K562 (cell line): ENCODE measurements around the gene CLDND2. TPM values are rescaled to one million over a fixed set of nuclear protein-coding genes. Genes with fewer than 3 reads are reported as not detected.

Source experiments
- CBX8 ChIP-seq: fragments of 200-600 bp; sonication (generic); IDR thresholded peaks from 2 replicates; pipeline ENCODE4 v1.6.1; 2012; ENCODE audit warnings: borderline replicate concordance, mixed run types, low read depth, mild to moderate bottlenecking, moderate library complexity, mixed read lengths, low read length, control low read depth, inconsistent platforms; ENCODE audit not compliant: poor library complexity, severe bottlenecking; ENCODE audit errors: extremely low read depth
- GTF2F1 ChIP-seq: IDR thresholded peaks from 2 replicates; pipeline ENCODE4 v1.6.1; 2011; ENCODE audit warnings: low read depth, low read length, improper control_type of control experiment
- HMGN3 ChIP-seq: IDR thresholded peaks from 2 replicates; pipeline ENCODE4 v1.6.1; 2011; ENCODE audit warnings: borderline replicate concordance, low read depth, mild to moderate bottlenecking, mixed read lengths, low read length; ENCODE audit not compliant: insufficient read length; ENCODE audit errors: extremely low read depth
- HNRNPL ChIP-seq: fragments of 200-400 bp; formaldehyde crosslinking; IDR thresholded peaks from 2 replicates; pipeline ENCODE4 v1.6.1; 2017; ENCODE audit warnings: low read depth, mild to moderate bottlenecking, low read length
- JUND ChIP-seq, 2 experiments: IDR thresholded peaks; 2 replicates in 1 of 2; 3 replicates in 1 of 2; pipeline ENCODE4 v1.6.1; 2011; ENCODE audit warnings: borderline replicate concordance in 2 of 2, low read depth in 2 of 2, low read length in 2 of 2, improper control_type of control experiment in 1 of 2, missing biosample characterization in 1 of 2, missing genetic modification characterization in 1 of 2, missing genetic modification reagents in 1 of 2
- KLF10 ChIP-seq: fragments of 250-450 bp; sonication (Bioruptor Pico); IDR thresholded peaks from 2 replicates; pipeline ENCODE4 v1.6.1; 2021; ENCODE audit warnings: matching md5 sums
- MAZ ChIP-seq, 2 experiments: fragments of 450-650 bp in 1 of 2; sonication (generic) in 1 of 2; formaldehyde crosslinking; IDR thresholded peaks in 1 of 2; conservative IDR thresholded peaks in 1 of 2; 2 replicates each; pipeline versions ENCODE4 v1.4.0 to v1.5.0; 2020; ENCODE audit warnings: mild to moderate bottlenecking in 1 of 2, missing genetic modification reagents in 1 of 2
- MCM5 ChIP-seq: fragments of 450-650 bp; IDR thresholded peaks from 2 replicates; pipeline ENCODE4 v1.6.1; 2016; ENCODE audit warnings: low read depth
- MTA3 ChIP-seq: fragments of 450-650 bp; formaldehyde crosslinking; IDR thresholded peaks from 2 replicates; pipeline ENCODE4 v1.6.1; 2017; ENCODE audit warnings: mild to moderate bottlenecking, borderline replicate concordance
- NR2F6 ChIP-seq: fragments of 450-650 bp; formaldehyde crosslinking; IDR thresholded peaks from 2 replicates; pipeline ENCODE4 v1.4.0; 2020; ENCODE audit warnings: mild to moderate bottlenecking
- PCBP2 ChIP-seq: fragments of 200-400 bp; formaldehyde crosslinking; IDR thresholded peaks from 2 replicates; pipeline ENCODE4 v1.6.1; 2018; ENCODE audit warnings: low read length, low read depth, mild to moderate bottlenecking, moderate library complexity; ENCODE audit not compliant: poor library complexity, severe bottlenecking
- PHB2 ChIP-seq: fragments of 450-650 bp; IDR thresholded peaks from 2 replicates; pipeline ENCODE4 v1.6.1; 2017; ENCODE audit warnings: low read depth
- PHF8 ChIP-seq: fragments of 200-600 bp; sonication (generic); IDR thresholded peaks from 2 replicates; pipeline ENCODE4 v1.6.1; 2012; ENCODE audit warnings: mixed run types, mild to moderate bottlenecking, inconsistent platforms, low read length, moderate library complexity, borderline replicate concordance
- POU5F1 ChIP-seq: fragments of 150-350 bp; IDR thresholded peaks from 2 replicates; pipeline ENCODE4 v1.6.1; 2014; ENCODE audit warnings: borderline replicate concordance, low read length, low read depth, mild to moderate bottlenecking; ENCODE audit not compliant: partially characterized antibody
- SOX6 ChIP-seq: fragments of 450-650 bp; IDR thresholded peaks from 2 replicates; pipeline ENCODE4 v1.6.1; 2014; ENCODE audit warnings: mild to moderate bottlenecking
- TCF7L2 ChIP-seq: fragments of 150-350 bp; IDR thresholded peaks from 2 replicates; pipeline ENCODE4 v1.6.1; 2016; ENCODE audit warnings: low read depth, mild to moderate bottlenecking, low read length, moderate library complexity
- U2AF2 ChIP-seq: fragments of 200-400 bp; formaldehyde crosslinking; optimal IDR thresholded peaks from 2 replicates; pipeline ENCODE3; 2017; ENCODE audit warnings: low read depth, mild to moderate bottlenecking, low read length
- ZFP36 ChIP-seq: fragments of 150-350 bp; IDR thresholded peaks from 2 replicates; pipeline ENCODE4 v1.6.1; 2018; ENCODE audit warnings: low read length, low read depth; ENCODE audit not compliant: partially characterized antibody
- ZNF12 ChIP-seq: sonication (generic); formaldehyde crosslinking; IDR thresholded peaks from 2 replicates; pipeline ENCODE4 v1.4.0; 2020; ENCODE audit warnings: mild to moderate bottlenecking, missing genetic modification reagents
- ZNF253 ChIP-seq: fragments of 250-450 bp; sonication (Bioruptor Pico); conservative IDR thresholded peaks from 2 replicates; pipeline ENCODE4 v1.6.1; 2021; ENCODE audit warnings: mild to moderate bottlenecking
- ZNF324 ChIP-seq: fragments of 250-450 bp; sonication (Bioruptor Pico); IDR thresholded peaks from 2 replicates; pipeline ENCODE4 v1.4.0; 2020; ENCODE audit warnings: mild to moderate bottlenecking
- ZNF696 ChIP-seq: fragments of 250-450 bp; sonication (Bioruptor Pico); conservative IDR thresholded peaks from 2 replicates; pipeline ENCODE4 v1.4.0; 2020; ENCODE audit warnings: mild to moderate bottlenecking, moderate library complexity
- ZNF717 ChIP-seq: fragments of 250-450 bp; sonication (Bioruptor Pico); IDR thresholded peaks from 2 replicates; pipeline ENCODE4 v1.5.0; 2021
- polyA plus RNA-seq, 8 experiments: library from polyadenylated mRNA; depleted of rRNA in 4 of 8; stranded (reverse) in 5 of 8; unstranded in 3 of 8; fragments of >200 nt; fragmentation: Nextera tagmentation in 2 of 8; fragmentation: Illumina TruSeq in 1 of 8; extraction: Ambion mirVana in 2 of 8; extraction: Trizol in 1 of 8; gene quantifications; 2 replicates each; pipeline versions ENCODE4 v1.2.1 to v1.2.3, GENCODE V29; 2011 to 2014; ENCODE audit warnings: inconsistent platforms in 1 of 8, missing spikeins in 1 of 8
- total RNA-seq, 7 experiments: library from RNA; depleted of rRNA in 6 of 7; stranded (reverse); fragments of >200 nt in 6 of 7; fragmentation: Illumina TruSeq in 2 of 7; extraction: Trizol in 2 of 7; gene quantifications; 2 replicates each; pipeline versions ENCODE4 v1.2.1 to v1.2.3, GENCODE V29; 2011 to 2021; ENCODE audit warnings: low replicate concordance in 1 of 7
- TF ChIP-seq, protein P1 (sequence below): fragments of 450-650 bp; IDR thresholded peaks from 2 replicates; pipeline ENCODE4 v1.6.1; 2014; ENCODE audit warnings: low read depth, mild to moderate bottlenecking, moderate library complexity, borderline replicate concordance
- TF ChIP-seq, protein P2 (sequence below): fragments of 450-650 bp; IDR thresholded peaks from 2 replicates; pipeline ENCODE4 v1.6.1; 2016; ENCODE audit warnings: antibody characterized with exemption
- TF ChIP-seq, protein P3 (sequence below): fragments of 250-450 bp; sonication (Bioruptor Pico); IDR thresholded peaks from 2 replicates; pipeline ENCODE4 v1.9.0; 2021; ENCODE audit warnings: mild to moderate bottlenecking
- TF ChIP-seq, protein P4 (sequence below): sonication (generic); formaldehyde crosslinking; IDR thresholded peaks from 2 replicates; pipeline ENCODE4 v1.9.0; 2022; ENCODE audit warnings: mild to moderate bottlenecking, missing genetic modification reagents

Gene CLDND2
- total and polyA plus RNA-seq, 9 of the 15 experiments (the other 6 are each of a cell fraction or from before 2014, with no cell fraction given) = 0.45 to 4.0 (median 1.2) TPM; not detected in 3

DNA sequence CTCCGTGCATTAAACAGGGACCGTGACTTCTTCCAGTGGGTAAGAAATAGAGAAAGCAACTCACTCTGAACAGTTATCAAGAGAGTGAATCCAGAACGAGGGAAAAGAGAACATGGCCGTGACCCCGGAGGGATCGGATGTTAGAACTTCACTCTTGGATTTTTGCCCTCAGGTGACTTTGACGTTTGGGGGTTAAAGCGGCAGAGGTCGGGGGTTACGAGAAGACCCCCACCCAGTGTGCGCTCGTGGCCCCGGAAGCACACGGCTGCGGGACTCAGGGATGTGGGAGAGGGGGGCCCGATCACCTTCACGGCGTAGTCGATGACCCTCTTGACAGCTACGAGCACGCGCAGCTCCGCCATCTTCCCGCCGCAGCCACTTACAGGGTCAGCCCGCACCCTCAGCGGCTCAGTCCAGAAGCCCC, 2.8 kb downstream of the CLDND2 start, which contains the start of gene ETFB (continued):
- TF ChIP-seq, protein P1, sequence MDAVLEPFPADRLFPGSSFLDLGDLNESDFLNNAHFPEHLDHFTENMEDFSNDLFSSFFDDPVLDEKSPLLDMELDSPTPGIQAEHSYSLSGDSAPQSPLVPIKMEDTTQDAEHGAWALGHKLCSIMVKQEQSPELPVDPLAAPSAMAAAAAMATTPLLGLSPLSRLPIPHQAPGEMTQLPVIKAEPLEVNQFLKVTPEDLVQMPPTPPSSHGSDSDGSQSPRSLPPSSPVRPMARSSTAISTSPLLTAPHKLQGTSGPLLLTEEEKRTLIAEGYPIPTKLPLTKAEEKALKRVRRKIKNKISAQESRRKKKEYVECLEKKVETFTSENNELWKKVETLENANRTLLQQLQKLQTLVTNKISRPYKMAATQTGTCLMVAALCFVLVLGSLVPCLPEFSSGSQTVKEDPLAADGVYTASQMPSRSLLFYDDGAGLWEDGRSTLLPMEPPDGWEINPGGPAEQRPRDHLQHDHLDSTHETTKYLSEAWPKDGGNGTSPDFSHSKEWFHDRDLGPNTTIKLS = no peak
- TF ChIP-seq MCM5 (no peak), PHB2 (no peak), POU5F1 (no peak), NR2F6 (CRISPR knock-in tag) (no peak), HMGN3 (peak; percentile 33), JUND (IDR thresholded peaks at IDR 0.05; ENCODE audit: borderline replicate concordance, low read depth, low read length) (no peak), JUND (tag; IDR thresholded peaks at IDR 0.05; ENCODE audit: borderline replicate concordance, low read depth, low read length) (no peak), KLF10 (CRISPR knock-in tag) (no peak), ZNF253 (CRISPR knock-in tag) (no peak), HNRNPL (no peak), ZNF696 (no peak), PHF8 (peak; percentile 75; the same call in 1 of the 2 replicates), GTF2F1 (no peak), U2AF2 (no peak), MAZ (CRISPR knock-in tag; conservative IDR thresholded peaks at IDR 0.05 in 1 of 2, IDR thresholded peaks at IDR 0.05 in 1 of 2) (peak in 1 of 2 experiments; percentile 15; a peak in 1 of 4 replicates), ZNF12 (no peak), PCBP2 (no peak), SOX6 (no peak), ZNF324 (CRISPR knock-in tag) (no peak), ZNF717 (CRISPR knock-in tag) (no peak), CBX8 (no peak), ZFP36 (no peak), TCF7L2 (no peak), MTA3 (no peak)
- TF ChIP-seq, protein P2, sequence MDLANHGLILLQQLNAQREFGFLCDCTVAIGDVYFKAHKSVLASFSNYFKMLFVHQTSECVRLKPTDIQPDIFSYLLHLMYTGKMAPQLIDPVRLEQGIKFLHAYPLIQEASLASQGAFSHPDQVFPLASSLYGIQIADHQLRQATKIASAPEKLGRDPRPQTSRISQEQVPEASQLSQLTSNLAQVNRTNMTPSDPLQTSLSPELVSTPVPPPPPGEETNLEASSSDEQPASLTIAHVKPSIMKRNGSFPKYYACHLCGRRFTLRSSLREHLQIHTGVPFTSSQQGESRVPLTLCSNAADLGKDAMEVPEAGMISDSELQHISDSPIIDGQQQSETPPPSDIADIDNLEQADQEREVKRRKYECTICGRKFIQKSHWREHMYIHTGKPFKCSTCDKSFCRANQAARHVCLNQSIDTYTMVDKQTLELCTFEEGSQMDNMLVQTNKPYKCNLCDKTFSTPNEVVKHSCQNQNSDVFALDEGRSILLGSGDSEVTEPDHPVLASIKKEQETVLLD = no peak
- TF ChIP-seq, protein P3, sequence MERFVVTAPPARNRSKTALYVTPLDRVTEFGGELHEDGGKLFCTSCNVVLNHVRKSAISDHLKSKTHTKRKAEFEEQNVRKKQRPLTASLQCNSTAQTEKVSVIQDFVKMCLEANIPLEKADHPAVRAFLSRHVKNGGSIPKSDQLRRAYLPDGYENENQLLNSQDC (CRISPR knock-in tag) = no peak
- TF ChIP-seq, protein P4, sequence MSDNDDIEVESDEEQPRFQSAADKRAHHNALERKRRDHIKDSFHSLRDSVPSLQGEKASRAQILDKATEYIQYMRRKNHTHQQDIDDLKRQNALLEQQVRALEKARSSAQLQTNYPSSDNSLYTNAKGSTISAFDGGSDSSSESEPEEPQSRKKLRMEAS = peak; percentile 62; the same call in 1 of the 2 replicates
